SIG-M5 treated with dmso at 0.1 percent for 504 hours (cell line): ENCODE measurements around the gene SPDYE3.

ENCODE experiments used
- DNase-seq: peaks from one replicate; lab custom pipeline; 2025; ENCODE audit not compliant: unreplicated experiment; lab: John Stamatoyannopoulos, UW

The SPDYE3 gene

GRCh38 chr7:100371561-100372171 is 64.2 kb downstream of the SPDYE3 start:
- DNase-seq = no peak
